Activated naive CD8-positive, alpha-beta T cell (primary cell): Measurements from ENCODE around the gene EARS2.
"Not testable (repeated sequence)": the region's sequence is repeated elsewhere in the genome, so short reads cannot be mapped to it uniquely, and the experiment has no call there.

Source experiments
- H3K27ac Mint-ChIP-seq: one replicate; pipeline ENCODE4 v1.8.0; 2021; ENCODE audit warnings: mixed read lengths
- H3K27me3 Mint-ChIP-seq: one replicate; pipeline ENCODE4 v1.8.0; 2021; ENCODE audit warnings: mixed read lengths
- H3K36me3 Mint-ChIP-seq: one replicate; pipeline ENCODE4 v1.8.0; 2021; ENCODE audit warnings: mixed read lengths
- H3K4me1 Mint-ChIP-seq: one replicate; pipeline ENCODE4 v1.8.0; 2021; ENCODE audit warnings: low read depth, mixed read lengths
- H3K4me3 Mint-ChIP-seq: one replicate; pipeline ENCODE4 v1.8.0; 2021; ENCODE audit warnings: mild to moderate bottlenecking, mixed read lengths
- H3K9me3 Mint-ChIP-seq: one replicate; pipeline ENCODE4 v1.8.0; 2021; ENCODE audit warnings: low read depth, mixed read lengths

EARS2 gene

DNA sequence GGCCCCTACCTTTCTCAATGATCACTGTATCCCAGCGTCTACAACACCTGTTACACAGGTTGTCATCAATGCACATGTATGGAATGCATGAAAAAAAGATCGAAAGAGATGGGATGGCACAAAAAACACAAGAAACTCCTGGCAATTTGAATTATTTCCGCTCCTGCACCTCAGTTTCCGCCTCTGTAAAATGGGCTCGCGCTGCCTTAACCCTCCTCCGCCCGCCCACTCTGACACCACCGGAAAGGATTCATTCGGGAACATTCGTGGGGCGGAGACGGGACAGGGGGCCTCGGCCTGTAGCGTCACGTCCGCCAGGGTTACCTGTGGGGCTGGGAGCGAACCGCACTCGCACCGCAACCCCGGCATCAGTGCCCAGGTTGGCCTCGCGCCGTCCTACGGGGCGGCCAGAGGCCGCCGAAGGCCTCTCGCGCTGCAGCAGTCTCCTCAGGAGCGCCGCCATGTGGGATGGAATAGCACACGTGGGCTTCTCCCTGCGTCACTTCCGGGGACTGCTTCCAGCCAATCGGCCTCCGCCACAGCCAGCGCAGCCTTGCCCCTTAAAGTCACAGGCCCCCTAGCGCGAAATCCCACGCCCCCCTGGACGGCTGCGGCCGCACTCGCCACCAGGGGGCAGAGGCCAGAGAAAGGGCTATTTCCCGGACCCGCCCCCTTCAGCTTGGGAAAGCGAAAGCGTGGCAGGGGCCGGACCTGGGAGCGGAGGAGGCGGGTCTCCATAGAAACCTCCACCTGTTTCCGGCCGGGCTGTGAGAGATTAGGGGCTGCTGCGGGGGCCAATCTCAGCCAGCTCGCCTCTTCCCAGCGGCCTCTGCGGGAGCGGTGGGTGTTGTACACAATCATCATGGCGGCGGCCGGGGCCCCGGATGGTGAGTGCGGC is at the start of gene EARS2, which contains the start of gene UBFD1:
Gene EARS2 (minus strand): TSS at position 470 of the 898 bp plus-strand sequence. CDS start 7 bp downstream, at position 463.
Gene UBFD1 (plus strand): TSS at position 847 of the 898 bp plus-strand sequence. CDS start 16 bp downstream, at position 863.
- peak within 1 kb of the TSS; percentile 94 for H3K4me3 Mint-ChIP-seq
- H3K36me3 Mint-ChIP-seq, result no peaks in the 10 kb centered on the region
- peak within 1 kb of the TSS; percentile 96 for H3K27ac Mint-ChIP-seq
- H3K4me1 Mint-ChIP-seq, result peaks cover 40% of the 10 kb centered on the region
- H3K9me3 Mint-ChIP-seq, result no peaks in the 10 kb centered on the region
- no peaks in the 10 kb centered on the region for H3K27me3 Mint-ChIP-seq

DNA sequence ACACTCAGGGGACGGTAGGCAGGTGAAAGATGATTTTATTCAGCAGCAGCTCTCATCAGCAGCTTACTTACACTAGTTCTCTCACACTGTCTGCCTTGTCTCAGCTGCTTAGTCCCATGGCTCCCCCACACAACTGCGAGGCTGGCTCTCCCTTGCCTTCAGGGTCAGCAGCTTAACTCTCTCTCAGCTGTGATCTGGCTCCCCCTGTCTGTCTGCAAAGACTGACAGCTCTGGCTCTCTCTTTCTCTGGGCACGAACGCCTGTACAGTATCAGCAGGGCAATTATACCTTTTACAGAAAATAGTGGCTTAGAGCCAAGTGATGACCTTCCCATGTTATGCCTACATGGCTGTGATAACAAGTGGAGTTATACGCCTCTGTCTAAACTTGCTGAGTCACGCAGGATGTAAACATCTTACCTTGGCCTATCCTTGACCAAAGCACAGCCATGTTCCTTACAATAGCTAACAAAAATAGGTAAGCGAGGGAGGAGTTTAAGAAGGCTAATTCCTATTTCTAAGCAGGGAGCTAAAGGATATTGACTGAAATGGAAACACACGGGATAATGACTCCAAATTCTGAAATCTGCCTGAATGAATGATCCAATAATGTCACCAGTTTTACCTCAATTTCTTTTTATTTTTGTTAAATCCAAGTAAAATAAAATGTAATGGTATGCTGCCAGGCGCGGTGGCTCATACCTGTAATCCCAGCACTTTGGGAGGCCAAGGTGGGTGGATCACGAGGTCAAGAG is 40.0 kb upstream of the EARS2 start:
- peak overlapping the region; percentile 67 for H3K4me3 Mint-ChIP-seq
- no peaks in the 10 kb centered on the region for H3K9me3 Mint-ChIP-seq
- H3K36me3 Mint-ChIP-seq, result peaks cover 3% of the 10 kb centered on the region
- H3K27me3 Mint-ChIP-seq, result no peaks in the 10 kb centered on the region
- H3K27ac Mint-ChIP-seq, result no peak overlapping the region
- H3K4me1 Mint-ChIP-seq, result peaks cover 24% of the 10 kb centered on the region

DNA sequence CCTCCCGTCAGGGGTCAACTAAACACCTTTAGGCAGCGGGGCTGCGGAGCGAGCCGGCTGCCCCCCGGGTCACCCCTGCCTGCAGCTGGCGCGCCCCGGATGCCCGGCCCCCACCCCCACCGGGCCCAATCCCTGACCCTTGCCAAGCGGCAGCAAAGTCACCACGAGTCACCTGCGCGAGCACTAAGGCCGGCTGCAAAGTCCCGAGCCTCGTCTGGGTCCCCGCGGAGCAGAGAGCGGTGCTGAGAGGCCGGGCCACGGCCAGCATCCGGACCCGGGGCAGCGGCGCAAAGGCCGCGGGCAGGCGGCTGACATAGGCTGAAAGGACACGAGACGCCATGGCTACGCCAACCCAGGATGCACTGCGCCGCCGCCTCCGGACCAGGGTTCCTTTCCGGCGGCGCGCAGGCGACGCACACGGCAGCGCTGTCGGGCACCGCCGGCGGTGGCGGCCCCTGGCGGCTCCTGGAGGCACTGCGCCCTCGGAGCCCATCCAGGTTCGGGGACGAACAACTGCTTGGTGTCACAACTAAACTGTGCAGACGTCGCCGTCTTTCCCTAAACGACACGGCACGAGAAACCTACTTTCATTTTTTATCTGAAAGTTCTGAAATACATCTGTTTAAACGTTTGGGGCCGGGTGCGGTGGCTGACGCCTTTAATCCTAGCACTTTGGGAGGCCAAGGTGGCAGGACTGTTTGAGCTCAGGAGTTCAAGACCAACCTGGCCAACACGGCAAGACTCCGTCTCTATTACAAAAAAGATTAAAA is 39.0 kb upstream of the EARS2 start, which contains the start of gene NDUFAB1:
Gene NDUFAB1 (minus strand): TSS at position 366 of the 770 bp plus-strand sequence. CDS start 26 bp downstream, at position 340.
- H3K27ac Mint-ChIP-seq, result peak within 1 kb of the TSS; percentile 73
- peaks cover 1% of the 10 kb centered on the region for H3K36me3 Mint-ChIP-seq
- no peaks in the 10 kb centered on the region for H3K27me3 Mint-ChIP-seq
- peaks cover 32% of the 10 kb centered on the region for H3K4me1 Mint-ChIP-seq
- H3K9me3 Mint-ChIP-seq, result no peaks in the 10 kb centered on the region
- H3K4me3 Mint-ChIP-seq, result peak within 1 kb of the TSS; percentile 90

DNA sequence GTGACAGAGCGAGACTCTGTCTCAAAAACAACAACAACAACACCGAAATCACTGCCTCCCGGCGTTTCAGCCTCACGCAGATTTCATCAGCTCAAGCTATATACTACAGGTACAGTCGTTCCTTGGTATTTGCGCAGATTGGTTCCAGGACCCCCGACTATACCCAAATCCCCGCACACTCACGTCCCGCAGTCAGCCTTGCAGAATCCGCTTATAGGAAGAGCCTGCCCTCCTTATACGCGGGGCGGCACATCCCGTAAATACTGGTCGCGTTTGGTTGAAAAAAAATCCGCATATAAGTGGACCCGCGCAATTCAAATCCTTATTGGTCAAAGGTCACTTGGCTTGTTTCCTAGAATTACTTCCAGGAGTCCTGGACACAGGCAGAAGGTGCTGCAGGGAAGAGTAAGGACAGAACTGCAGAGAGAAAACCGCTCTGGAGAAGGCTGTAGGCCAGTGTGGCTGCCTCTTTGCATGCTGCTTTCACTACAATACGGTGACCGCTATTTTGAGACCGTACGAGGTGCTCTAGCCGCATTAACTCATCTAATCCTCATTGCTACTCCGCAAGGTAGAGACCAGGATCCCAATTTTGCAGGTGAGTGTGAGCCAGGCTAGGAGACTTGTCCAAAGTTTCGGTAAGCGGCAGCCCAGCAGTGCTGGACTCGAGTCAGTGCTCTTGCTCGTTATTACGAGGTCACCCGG is 38.2 kb upstream of the EARS2 start:
- Mint-ChIP-seq H3K27ac (peak overlapping the region; percentile 73), H3K4me1 (peaks cover 32% of the 10 kb centered on the region), H3K36me3 (no peaks in the 10 kb centered on the region), H3K27me3 (no peaks in the 10 kb centered on the region), H3K9me3 (no peaks in the 10 kb centered on the region), H3K4me3 (peak overlapping the region; percentile 90)

DNA sequence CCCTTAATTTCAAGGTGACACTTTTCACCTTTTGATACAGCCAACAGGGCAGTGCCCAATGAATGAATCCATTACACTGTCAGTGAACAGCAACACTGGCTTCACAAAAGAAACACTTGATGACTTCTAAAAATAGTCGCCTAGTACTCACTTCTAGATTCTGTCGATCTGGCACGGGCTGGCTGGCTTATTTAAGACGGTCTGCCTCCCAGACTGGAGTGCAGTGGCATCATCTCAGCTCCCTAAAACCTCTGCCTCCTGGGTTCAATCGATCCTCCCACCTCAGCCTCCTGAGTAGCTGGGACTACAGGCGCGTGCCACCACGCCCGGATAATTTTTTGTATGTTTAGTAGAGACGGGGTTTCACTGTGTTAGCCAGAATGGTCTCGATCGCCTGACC is 37.0 kb upstream of the EARS2 start:
- Mint-ChIP-seq H3K27ac (no peak overlapping the region), H3K9me3 (no peaks in the 10 kb centered on the region), H3K4me3 (peak overlapping the region; percentile 51), H3K36me3 (no peaks in the 10 kb centered on the region), H3K27me3 (no peaks in the 10 kb centered on the region), H3K4me1 (peaks cover 33% of the 10 kb centered on the region)

DNA sequence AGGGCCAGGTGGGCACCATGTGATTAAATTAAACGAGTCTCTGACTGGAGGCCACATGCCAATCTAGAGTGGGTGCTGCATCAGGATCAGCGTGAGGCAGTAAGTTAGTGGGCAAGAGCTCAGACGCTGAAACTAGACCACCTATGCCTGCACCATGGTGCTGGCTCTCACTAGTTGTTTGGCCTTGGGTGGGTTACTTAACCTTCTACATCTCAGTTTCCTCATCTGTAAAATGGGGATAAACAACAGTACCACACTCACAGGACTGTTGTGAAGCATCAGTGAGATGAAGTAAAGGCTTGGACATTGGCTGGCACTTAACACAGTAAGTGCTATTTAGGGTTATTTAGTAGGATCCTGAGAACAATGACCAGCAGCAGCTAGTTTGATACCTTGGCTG is 33.0 kb upstream of the EARS2 start:
- H3K27me3 Mint-ChIP-seq, result no peaks in the 10 kb centered on the region
- H3K36me3 Mint-ChIP-seq, result no peaks in the 10 kb centered on the region
- H3K27ac Mint-ChIP-seq, result no peak overlapping the region
- no peak overlapping the region for H3K4me3 Mint-ChIP-seq
- no peaks in the 10 kb centered on the region for H3K9me3 Mint-ChIP-seq
- H3K4me1 Mint-ChIP-seq, result peaks cover 22% of the 10 kb centered on the region

DNA sequence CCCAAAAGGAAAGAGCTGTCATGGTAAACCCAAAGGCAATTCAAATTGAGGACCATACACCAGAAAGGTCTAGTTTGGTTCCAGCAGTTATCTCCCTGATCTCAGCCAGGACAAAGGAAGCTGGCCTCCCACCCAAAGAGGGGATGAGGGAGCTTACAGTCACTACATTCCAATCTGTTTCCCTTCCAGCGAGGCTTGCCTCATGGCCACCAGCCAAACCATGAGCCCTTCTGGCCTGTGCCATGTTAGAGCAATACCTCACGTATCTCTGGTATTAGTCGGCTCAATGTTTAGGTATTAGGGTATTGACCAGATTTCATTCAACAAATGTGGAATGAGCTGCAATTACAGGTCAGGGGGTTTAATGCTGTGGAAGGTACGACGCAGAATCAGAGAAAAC is 30.6 kb upstream of the EARS2 start:
- H3K4me1 Mint-ChIP-seq, result peaks cover 12% of the 10 kb centered on the region
- no peaks in the 10 kb centered on the region for H3K9me3 Mint-ChIP-seq
- H3K36me3 Mint-ChIP-seq, result peaks cover 3% of the 10 kb centered on the region
- H3K27me3 Mint-ChIP-seq, result no peaks in the 10 kb centered on the region
- H3K27ac Mint-ChIP-seq, result no peak overlapping the region
- H3K4me3 Mint-ChIP-seq, result no peak overlapping the region

DNA sequence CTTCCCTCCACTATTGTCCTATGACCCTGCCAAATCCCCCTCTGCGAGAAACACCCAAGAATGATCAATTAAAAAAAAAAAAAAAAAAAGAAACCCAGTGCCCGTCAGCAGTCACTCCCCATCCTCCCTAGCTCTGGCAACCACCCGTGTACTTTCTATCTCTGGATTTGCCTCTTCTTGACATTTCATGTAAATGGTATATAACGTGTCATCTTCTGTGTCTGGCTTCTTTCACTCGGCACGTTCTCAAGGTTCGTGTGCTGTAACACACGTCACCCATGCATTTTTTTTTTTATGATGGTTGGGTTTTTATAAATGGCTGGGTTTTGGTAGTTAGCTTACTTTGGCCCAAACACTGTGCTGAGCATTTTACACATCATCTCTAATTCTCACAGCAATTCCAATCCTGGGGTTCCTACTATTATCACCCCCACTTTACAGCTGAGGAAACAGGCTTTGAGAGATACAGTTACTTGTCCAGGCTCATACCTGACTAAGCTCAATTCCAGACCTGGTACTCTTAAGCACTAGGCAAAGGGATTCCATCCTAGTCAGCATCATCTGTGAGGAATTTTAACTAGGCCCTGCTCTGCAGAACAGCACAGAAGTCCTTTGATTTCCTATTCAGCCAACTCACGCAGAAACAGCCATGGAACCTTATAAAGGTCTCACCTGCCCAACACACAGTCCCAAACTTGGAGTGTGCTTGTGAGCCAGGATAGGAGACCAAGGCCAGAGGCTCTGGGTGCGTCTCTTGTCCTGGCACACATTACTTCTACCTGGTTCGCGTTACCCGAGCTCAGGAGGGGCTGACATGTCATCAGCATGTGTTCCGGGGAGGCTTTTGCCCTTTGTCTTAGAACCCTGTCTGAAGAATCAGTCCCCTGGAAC is 27.3 kb upstream of the EARS2 start:
- Mint-ChIP-seq H3K36me3 (peaks cover 6% of the 10 kb centered on the region), H3K27me3 (no peaks in the 10 kb centered on the region), H3K9me3 (no peaks in the 10 kb centered on the region), H3K27ac (no peak overlapping the region), H3K4me3 (no peak overlapping the region), H3K4me1 (peaks cover 2% of the 10 kb centered on the region)

DNA sequence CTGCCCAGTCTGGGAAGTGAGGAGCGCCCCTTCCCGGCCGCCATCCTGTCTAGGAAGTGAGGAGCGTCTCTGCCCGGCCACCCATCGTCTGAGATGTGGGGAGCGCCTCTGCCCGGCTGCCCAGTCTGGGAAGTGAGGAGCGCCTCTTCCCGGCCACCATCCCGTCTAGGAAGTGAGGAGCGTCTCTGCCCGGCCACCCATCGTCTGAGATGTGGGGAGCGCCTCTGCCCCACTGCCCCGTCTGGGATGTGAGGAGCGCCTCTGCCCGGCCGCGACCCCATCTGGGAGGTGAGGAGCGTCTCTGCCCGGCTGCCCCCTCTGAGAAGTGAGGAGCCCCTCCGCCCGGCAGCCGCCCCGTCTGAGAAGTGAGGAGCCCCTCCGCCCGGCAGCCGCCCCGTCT is 26.1 kb upstream of the EARS2 start:
- H3K9me3 Mint-ChIP-seq, H3K4me3 Mint-ChIP-seq, H3K4me1 Mint-ChIP-seq: not testable (repeated sequence)

DNA sequence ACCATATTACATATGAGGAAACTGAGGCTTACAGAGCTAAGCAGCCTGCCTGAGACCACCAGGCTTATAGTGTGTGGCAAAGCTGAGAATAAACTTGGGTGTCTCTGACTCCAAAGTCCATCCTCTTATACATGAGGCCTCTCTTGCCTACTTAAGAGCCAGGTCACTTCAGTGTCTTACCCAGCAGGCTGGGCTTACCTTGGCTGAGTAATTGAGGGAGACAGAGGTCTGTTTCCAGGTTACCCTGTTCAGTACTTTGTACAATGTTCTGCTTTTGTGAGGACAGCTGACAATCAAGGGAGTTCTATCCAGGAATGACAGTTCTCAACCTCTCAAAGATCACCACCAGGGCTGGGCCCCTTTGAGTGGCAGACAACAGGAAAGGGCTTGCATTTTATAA is 24.6 kb upstream of the EARS2 start:
- Mint-ChIP-seq H3K27ac (no peak overlapping the region), H3K27me3 (no peaks in the 10 kb centered on the region), H3K4me1 (no peaks in the 10 kb centered on the region), H3K36me3 (peaks cover 8% of the 10 kb centered on the region), H3K9me3 (no peaks in the 10 kb centered on the region), H3K4me3 (no peak overlapping the region)

More for the DNA sequence above, 26.1 kb upstream of the EARS2 start:
- H3K27ac Mint-ChIP-seq, H3K27me3 Mint-ChIP-seq, H3K36me3 Mint-ChIP-seq: not testable (repeated sequence)

DNA sequence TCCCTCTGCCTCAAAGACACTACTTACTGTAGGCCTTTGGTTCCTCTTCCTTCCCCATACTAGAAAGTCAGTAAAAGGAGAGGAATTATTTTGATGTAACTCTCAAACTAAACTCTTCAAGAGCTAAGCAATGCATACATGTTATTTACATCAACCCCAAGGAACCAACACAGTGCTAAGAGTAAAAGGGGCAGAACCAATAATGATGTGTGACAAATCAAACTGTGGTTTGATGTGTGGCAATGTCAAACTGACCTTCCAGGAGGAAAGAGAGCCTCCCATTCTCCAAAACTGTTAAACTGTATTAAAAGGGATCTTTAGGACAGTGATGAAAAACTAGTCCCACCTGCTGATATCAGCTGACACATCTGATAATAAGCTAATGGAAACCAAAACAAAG is 23.2 kb upstream of the EARS2 start:
- H3K27ac Mint-ChIP-seq, result no peak overlapping the region

DNA sequence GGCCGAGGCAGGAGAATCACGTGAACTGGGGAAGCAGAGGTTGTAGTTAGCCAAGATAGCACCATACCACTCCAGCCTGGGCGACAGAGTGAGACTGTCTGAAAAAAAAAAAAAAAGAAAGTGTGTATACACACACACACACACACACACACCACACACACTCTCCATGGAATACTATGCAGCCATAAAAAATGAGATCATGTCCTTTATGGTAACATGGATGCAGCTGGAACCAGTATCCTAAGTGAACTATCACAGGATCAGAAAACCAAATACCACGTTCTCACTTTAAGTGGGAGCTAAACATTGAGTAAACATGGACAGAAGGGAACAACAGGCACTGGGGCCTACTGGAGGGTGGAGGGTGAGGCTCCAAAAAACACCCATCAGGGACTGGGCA is 22.2 kb upstream of the EARS2 start:
- no peaks in the 10 kb centered on the region for H3K4me1 Mint-ChIP-seq
- H3K36me3 Mint-ChIP-seq, result peaks cover 8% of the 10 kb centered on the region
- no peaks in the 10 kb centered on the region for H3K27me3 Mint-ChIP-seq
- H3K4me3 Mint-ChIP-seq, result no peak overlapping the region
- H3K27ac Mint-ChIP-seq, result no peak overlapping the region
- no peaks in the 10 kb centered on the region for H3K9me3 Mint-ChIP-seq

More for the DNA sequence above, 23.2 kb upstream of the EARS2 start:
- Mint-ChIP-seq H3K36me3 (peaks cover 8% of the 10 kb centered on the region), H3K9me3 (no peaks in the 10 kb centered on the region), H3K27me3 (no peaks in the 10 kb centered on the region), H3K4me1 (no peaks in the 10 kb centered on the region), H3K4me3 (no peak overlapping the region)

DNA sequence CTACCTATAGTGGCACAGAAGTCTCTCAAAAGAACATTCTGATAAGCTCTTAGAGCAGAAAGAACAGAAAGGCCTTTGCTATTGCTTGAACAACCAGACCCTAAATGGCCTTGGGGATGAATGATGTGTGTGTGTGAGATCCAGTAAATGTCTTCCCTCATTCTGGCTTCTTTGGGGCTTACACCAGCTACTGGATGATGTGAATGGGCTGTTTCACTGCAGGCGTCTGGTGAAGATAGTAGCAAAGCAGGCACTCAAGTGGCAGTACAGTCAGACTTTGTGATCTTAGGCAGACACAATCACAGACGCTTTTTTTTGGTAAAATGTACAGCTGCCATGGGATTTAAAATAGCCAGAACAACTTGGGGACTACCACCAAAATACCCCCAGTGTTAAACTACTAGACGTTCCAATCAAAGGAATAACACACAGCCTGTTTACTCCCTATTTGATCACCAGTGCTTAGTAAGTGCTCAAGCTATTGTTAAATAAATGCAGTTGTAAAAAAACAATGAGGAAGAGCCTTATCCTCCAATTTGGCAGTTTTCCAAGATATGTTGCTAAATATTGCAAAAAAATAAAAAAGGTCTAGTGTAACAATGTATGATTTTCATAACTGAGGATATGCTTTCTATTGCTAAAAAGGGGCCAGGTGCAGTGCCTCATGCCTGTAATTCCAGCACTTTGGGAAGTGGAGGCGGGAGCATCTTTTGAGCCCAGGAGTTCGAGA is 21.1 kb upstream of the EARS2 start:
- Mint-ChIP-seq H3K4me1 (no peaks in the 10 kb centered on the region), H3K27me3 (no peaks in the 10 kb centered on the region), H3K36me3 (peaks cover 5% of the 10 kb centered on the region), H3K9me3 (no peaks in the 10 kb centered on the region), H3K4me3 (no peak overlapping the region), H3K27ac (no peak overlapping the region)
